SU-DHL-6 (cell line): Measurements from ENCODE around the gene MRGPRX2.

Experiments
- EZH2phosphoT487 ChIP-seq: fragments of 200-600 bp; sonication (generic), shearing (Covaris generic); conservative IDR thresholded peaks from 2 replicates; pipeline ENCODE4 v1.6.1; 2018; ENCODE audit warnings: mild to moderate bottlenecking, antibody characterized with exemption, low read length, moderate library complexity, mixed read lengths
- TF ChIP-seq, protein P1 (sequence below): fragments of 200-600 bp; sonication (generic); IDR thresholded peaks from one replicate; pipeline ENCODE4 v1.5.1; 2017; ENCODE audit warnings: antibody characterized with exemption, mild to moderate bottlenecking, low read length, moderate library complexity; ENCODE audit not compliant: insufficient read depth, poor library complexity, severe bottlenecking

DNA sequence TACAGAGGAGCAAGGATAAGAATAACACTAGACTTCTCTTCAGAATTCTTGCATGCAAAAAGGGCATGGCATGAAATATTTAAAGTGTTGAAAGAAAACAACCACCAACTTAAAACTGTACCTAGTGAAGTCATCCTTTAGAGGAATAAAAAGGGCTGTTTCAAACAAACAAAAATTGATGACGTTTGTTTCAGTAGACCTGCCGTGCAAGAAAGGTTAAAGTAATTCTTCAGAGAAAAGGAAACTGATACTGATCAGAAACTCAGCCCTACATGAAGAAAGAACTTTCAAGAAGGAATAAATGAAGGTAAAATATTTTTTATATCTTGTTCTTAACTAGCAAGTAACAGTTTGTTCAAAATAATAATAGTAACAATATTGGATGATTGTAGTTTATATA lies 27.5 kb downstream of the MRGPRX2 start:
- TF ChIP-seq EZH2phosphoT487 = no peak
- TF ChIP-seq, protein P1, sequence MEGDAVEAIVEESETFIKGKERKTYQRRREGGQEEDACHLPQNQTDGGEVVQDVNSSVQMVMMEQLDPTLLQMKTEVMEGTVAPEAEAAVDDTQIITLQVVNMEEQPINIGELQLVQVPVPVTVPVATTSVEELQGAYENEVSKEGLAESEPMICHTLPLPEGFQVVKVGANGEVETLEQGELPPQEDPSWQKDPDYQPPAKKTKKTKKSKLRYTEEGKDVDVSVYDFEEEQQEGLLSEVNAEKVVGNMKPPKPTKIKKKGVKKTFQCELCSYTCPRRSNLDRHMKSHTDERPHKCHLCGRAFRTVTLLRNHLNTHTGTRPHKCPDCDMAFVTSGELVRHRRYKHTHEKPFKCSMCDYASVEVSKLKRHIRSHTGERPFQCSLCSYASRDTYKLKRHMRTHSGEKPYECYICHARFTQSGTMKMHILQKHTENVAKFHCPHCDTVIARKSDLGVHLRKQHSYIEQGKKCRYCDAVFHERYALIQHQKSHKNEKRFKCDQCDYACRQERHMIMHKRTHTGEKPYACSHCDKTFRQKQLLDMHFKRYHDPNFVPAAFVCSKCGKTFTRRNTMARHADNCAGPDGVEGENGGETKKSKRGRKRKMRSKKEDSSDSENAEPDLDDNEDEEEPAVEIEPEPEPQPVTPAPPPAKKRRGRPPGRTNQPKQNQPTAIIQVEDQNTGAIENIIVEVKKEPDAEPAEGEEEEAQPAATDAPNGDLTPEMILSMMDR = no peak
